Right cardiac atrium (tissue), 5 donors: Measurements from ENCODE around the gene MICAL1. TPM values are rescaled to one million over a fixed set of nuclear protein-coding genes. Genes with fewer than 3 reads are reported as not detected.

Experiments used
- ATAC-seq, 2 donors: fragments of 200-7000 bp; cut with Tn5 transposase; one replicate each; pipeline versions ENCODE4 v1.8.0 to v1.9.1; 2020; ENCODE audit warnings: moderate library complexity in 2 of 2, mild to moderate bottlenecking in 1 of 2
- DNase-seq, 3 donors: peaks; one replicate each; pipeline ENCODE4 v3.0.0-alpha.2; 2020
- H3K27ac ChIP-seq: one replicate; pipeline ENCODE4 v1.5.1; 2013; ENCODE audit warnings: mild to moderate bottlenecking, low read length, control low read depth, moderate library complexity
- H3K27me3 ChIP-seq: one replicate; pipeline ENCODE4 v1.6.1; 2013; ENCODE audit not compliant: control insufficient read depth, insufficient read depth
- H3K4me1 ChIP-seq: one replicate; pipeline ENCODE4 v1.6.1; 2013; ENCODE audit warnings: low read length; ENCODE audit not compliant: control insufficient read depth, insufficient read depth
- H3K4me3 ChIP-seq: one replicate; pipeline ENCODE4 v1.5.1; 2013; ENCODE audit warnings: low read length, control low read depth
- H3K9me3 ChIP-seq: one replicate; pipeline ENCODE4 v1.6.1; 2013; ENCODE audit warnings: low read length; ENCODE audit not compliant: control insufficient read depth
- WGBS: extraction: QIAGEN DNeasy Blood & Tissue Kit; methylation state at CpG from one replicate; pipeline ENCODE4 v1.1.7; 2013; 5-methylcytosine and 5-hydroxymethylcytosine counted together
- intact Hi-C, 4 donors: fragments of 100-400 bp; cut with DNase I; formaldehyde crosslinking; loops; one replicate each; pipeline versions ENCODE4 v1.11.0 to v1.14.0; 2022 to 2023
- polyA plus RNA-seq: library from polyadenylated mRNA; stranded (reverse); fragments of 200-250 nt; gene quantifications from one replicate; pipeline ENCODE4 v1.2.3, GENCODE V29; 2013
- total RNA-seq, 4 donors: library from RNA; stranded (reverse); fragmentation: NEBNext Ultra II Directional; extraction: Animal tissue kit (Norgen Biotek cat#: 25700); gene quantifications; one replicate each; pipeline ENCODE4 v1.2.1, GENCODE V29; 2021
- donor health status: healthy with polysubstance abuse.
- donor health status: DM: no; HTN: yes; CAD: no.
- donor health status: DM: no; HTN: no; CAD: no.
- donor health status: DM: no; HTN: yes; CAD: no; lungs with severe emphysema.
- donor health status: DM: yes; HTN: yes; CAD: no.

Gene MICAL1
- total and polyA plus RNA-seq, 5 donors: 4.8 to 9.2 (median 7.4) TPM

DNA sequence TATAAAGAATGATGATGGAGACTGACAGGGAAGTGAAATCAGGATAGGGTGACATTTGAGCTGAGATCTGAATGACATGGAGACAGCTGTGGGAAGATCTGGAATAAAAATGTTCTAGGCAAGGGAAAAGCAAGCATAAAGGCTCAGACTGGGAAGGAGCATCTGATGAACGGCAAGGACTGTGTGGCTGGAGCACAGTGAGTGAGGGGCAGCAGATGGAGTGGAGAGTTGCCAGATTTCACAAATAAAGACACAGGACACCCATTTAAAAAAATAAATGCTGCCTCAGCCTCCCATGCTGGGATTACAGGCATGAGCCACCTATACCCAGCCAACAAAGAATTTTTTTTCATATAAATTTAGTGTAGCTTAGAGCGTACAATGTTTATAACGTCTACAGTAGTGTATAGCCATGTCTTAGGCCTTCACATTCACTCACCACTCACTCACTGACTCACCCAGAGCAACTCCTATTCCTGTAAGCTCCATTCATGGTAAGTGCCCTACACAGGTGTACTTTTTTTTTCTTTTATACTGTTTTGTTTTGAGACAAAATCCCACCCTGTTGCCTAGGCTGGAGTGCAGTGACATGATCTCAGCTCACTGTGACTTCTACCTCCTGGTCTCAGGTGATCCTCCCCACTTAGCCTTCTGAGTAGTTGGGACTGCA, 29.8 kb upstream of the MICAL1 start:
- Histone ChIP-seq H3K9me3 (no peaks in the 10 kb centered on the region), H3K4me3 (no peak overlapping the region), H3K27ac (no peak overlapping the region), H3K27me3 (no peaks in the 10 kb centered on the region), H3K4me1 (peaks cover 7% of the 10 kb centered on the region)
- 66% methylated on average over 3 of the region's 3 CpGs for WGBS
- ATAC-seq: no peak
- DNase-seq: no peak
- intact Hi-C loops: no loop called here

GRCh38 chr6:109484122-109484521, 28.6 kb upstream of the MICAL1 start:
- intact Hi-C loops: no loop called here
- H3K9me3 ChIP-seq: no peaks in the 10 kb centered on the region
- H3K27ac ChIP-seq: no peak overlapping the region
- peaks cover 11% of the 10 kb centered on the region for H3K4me1 ChIP-seq
- DNase-seq (no peak), ATAC-seq (no peak)
- WGBS: 43% methylated on average over 3 of the region's 3 CpGs
- H3K4me3 ChIP-seq: no peak overlapping the region
- H3K27me3 ChIP-seq: no peaks in the 10 kb centered on the region

- WGBS: under 1% methylated on average over 6 of the region's 6 CpGs
- DNase-seq: no peak
- intact Hi-C loops: no loop called here
- peak overlapping the region; percentile 62 for H3K27ac ChIP-seq
- H3K4me1 ChIP-seq: peaks cover 11% of the 10 kb centered on the region
- no peaks in the 10 kb centered on the region for H3K27me3 ChIP-seq
- no peak for ATAC-seq
- no peaks in the 10 kb centered on the region for H3K9me3 ChIP-seq
- H3K4me3 ChIP-seq: peak overlapping the region; percentile 98
These were observed 28.1 kb upstream of the MICAL1 start for GRCh38 chr6:109483735-109484057.

- 2% methylated on average over 95 of the region's 97 CpGs for WGBS
- Histone ChIP-seq H3K27me3 (no peaks in the 10 kb centered on the region), H3K27ac (peak within 1 kb of the TSS; percentile 63), H3K4me3 (peak within 1 kb of the TSS; percentile 98), H3K9me3 (no peaks in the 10 kb centered on the region), H3K4me1 (peaks cover 11% of the 10 kb centered on the region)
- ATAC-seq (peak; percentile 97), DNase-seq (peak; percentile 92 to 97 (median 97))
- intact Hi-C loops: no loop called here
These were observed 27.5 kb upstream of the MICAL1 start, which contains the start of gene ZBTB24 for GRCh38 chr6:109482905-109483734. Gene ZBTB24 (minus strand): TSS chr6:109483219. CDS start chr6:109482026, 1,193 bp downstream.

- ATAC-seq: no peak
- DNase-seq: no peak
- no peak overlapping the region for H3K4me3 ChIP-seq
- no peak overlapping the region for H3K27ac ChIP-seq
- intact Hi-C loops: no loop called here
- no peaks in the 10 kb centered on the region for H3K9me3 ChIP-seq
- H3K27me3 ChIP-seq: no peaks in the 10 kb centered on the region
- WGBS: 96% methylated on average over 7 of the region's 7 CpGs
- H3K4me1 ChIP-seq: peaks cover 11% of the 10 kb centered on the region
These were observed 25.5 kb upstream of the MICAL1 start for GRCh38 chr6:109480993-109481480.

DNA sequence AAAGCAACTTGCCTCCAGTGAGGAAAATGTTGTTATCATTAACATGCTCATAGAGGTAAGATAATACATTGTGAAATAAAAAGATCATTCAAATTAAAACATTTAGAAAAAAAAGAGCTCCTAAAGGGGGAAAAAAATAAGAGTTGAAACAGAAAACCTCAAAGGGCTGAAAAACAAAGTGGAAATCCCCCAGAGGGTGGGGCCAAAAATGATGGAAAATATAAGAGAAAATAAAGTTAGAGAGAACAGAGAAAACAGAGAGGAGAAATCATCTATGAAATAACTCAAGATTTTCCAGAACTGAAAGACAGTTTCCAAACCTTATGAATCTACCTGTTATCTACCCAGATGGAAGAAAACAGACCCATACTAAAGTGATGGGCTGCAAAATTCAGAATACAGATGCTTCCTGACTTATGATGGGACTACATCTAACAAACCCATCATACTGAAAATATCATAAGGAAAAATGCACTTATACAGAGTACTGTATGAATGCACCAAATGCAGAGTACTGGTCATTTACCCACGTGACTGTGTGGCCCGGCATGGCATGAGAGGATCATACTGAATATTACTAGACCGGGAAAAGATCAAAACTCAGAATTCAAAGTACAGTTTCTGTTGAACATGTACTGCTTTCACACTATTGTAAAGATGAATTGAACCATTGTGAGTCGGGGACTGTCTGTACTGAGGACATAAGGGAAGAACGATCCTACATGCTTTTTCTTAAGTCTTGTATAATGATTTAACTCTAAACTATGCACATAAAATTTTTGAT, 23.5 kb upstream of the MICAL1 start:
- ATAC-seq (no peak), DNase-seq (no peak)
- WGBS: 87% methylated on average over 5 of the region's 5 CpGs
- intact Hi-C loops: no loop called here
- Histone ChIP-seq H3K4me1 (peaks cover 11% of the 10 kb centered on the region), H3K9me3 (no peaks in the 10 kb centered on the region), H3K27ac (no peak overlapping the region), H3K27me3 (no peaks in the 10 kb centered on the region), H3K4me3 (no peak overlapping the region)

GRCh38 chr6:109478222-109478805, 22.7 kb upstream of the MICAL1 start:
- Histone ChIP-seq H3K4me3 (no peak overlapping the region), H3K27ac (no peak overlapping the region), H3K27me3 (no peaks in the 10 kb centered on the region), H3K4me1 (peaks cover 11% of the 10 kb centered on the region), H3K9me3 (no peaks in the 10 kb centered on the region)
- DNase-seq: no peak
- ATAC-seq: no peak
- intact Hi-C loops: no loop called here
- 93% methylated on average over 9 of the region's 9 CpGs for WGBS

GRCh38 chr6:109477725-109478124, 22.2 kb upstream of the MICAL1 start:
- H3K9me3 ChIP-seq: no peaks in the 10 kb centered on the region
- DNase-seq (no peak), ATAC-seq (no peak)
- 70% methylated on average over 2 of the region's 2 CpGs for WGBS
- H3K27me3 ChIP-seq: no peaks in the 10 kb centered on the region
- intact Hi-C loops: no loop called here
- H3K4me3 ChIP-seq: no peak overlapping the region
- peaks cover 11% of the 10 kb centered on the region for H3K4me1 ChIP-seq
- no peak overlapping the region for H3K27ac ChIP-seq

- H3K27me3 ChIP-seq: no peaks in the 10 kb centered on the region
- H3K4me1 ChIP-seq: peaks cover 10% of the 10 kb centered on the region
- no peaks in the 10 kb centered on the region for H3K9me3 ChIP-seq
- no peak overlapping the region for H3K4me3 ChIP-seq
- DNase-seq: no peak
- H3K27ac ChIP-seq: no peak overlapping the region
- no peak for ATAC-seq
- intact Hi-C loops: no loop called here
- WGBS: 96% methylated on average over 2 of the region's 2 CpGs
These were observed 21.6 kb upstream of the MICAL1 start for GRCh38 chr6:109477184-109477583.

DNA sequence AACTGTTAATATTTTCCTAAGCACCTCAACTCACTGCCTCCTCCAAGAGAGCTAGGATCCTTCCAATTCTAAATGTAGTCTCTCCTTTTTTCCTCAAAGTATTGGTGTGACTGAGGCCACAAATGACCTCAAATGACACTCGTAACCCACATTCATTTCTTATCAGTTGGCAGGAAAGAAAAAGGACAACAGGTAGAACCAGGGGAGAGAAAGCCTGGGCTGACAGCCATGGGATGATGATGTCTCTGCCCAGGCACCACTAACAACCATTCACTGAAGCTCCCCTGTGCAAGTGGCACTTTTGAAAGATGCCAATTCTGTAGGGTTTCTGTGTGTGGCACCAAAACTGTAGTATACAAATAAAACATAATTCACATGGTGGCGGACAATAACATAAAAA, 20.1 kb upstream of the MICAL1 start:
- Histone ChIP-seq H3K27ac (no peak overlapping the region), H3K27me3 (no peaks in the 10 kb centered on the region), H3K9me3 (no peaks in the 10 kb centered on the region), H3K4me1 (peaks cover 4% of the 10 kb centered on the region), H3K4me3 (no peak overlapping the region)
- no peak for DNase-seq
- ATAC-seq: no peak
- intact Hi-C loops: no loop called here
- WGBS: 78% methylated on average over 2 of the region's 2 CpGs
